Hematopoietic multipotent progenitor cell (in vitro differentiated cells): Measurements from ENCODE around the gene SLC49A3. TPM values are rescaled to one million over a fixed set of nuclear protein-coding genes. Genes with fewer than 3 reads are reported as not detected.
A peak's percentile ranks its signal among the peaks of the same experiment; 100 is the strongest.
"Not testable (repeated sequence)": the region's sequence is repeated elsewhere in the genome, so short reads cannot be mapped to it uniquely, and the experiment has no call there.

Experiments
- DNase-seq, 3 donors: peaks; one replicate each; pipeline ENCODE4 v3.0.0-alpha.2; 2011 to 2015; ENCODE audit warnings: low read depth in 2 of 3, low spot score in 2 of 3
- total RNA-seq: library from RNA; depleted of rRNA; stranded (reverse); fragments of >200 nt; gene quantifications from one replicate; pipeline ENCODE4 v1.2.3, GENCODE V29; 2012

The SLC49A3 gene
- total RNA-seq, 1 donor: 5.9 TPM

DNA sequence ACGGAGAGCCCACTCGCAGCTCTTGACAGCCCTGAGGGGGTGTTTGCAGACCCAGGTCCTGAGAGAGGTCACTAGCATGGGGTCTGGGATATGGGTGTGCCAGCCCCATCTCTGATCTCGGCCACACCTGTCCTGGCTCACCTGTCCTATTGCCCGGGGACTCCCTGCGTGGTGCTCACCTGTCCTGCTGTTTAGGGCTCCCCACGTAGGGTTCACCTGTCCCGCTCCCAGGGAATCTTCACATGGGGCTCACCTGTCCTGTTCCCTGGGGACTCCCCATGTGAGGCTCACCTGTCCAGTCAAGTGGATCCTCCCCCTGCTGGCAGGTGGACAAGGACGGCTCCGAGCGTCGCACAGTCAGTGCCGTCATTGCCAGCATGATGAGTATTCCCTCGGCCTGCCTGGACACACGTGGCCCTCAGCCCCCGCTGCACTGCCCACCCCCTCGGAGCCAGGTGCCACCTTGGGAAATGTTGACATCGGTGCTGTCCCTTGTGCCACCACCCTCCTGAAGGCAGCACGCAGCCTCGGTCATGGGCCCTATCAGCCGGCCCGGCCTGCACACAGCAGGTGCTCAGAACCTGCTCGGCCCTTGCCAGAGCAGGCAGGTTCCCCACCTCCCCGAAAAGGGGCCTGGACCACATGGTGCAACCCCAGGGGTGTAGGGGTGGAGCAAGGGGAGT lies 6.3 kb downstream of the SLC49A3 start:
- DNase-seq: no peak

DNA sequence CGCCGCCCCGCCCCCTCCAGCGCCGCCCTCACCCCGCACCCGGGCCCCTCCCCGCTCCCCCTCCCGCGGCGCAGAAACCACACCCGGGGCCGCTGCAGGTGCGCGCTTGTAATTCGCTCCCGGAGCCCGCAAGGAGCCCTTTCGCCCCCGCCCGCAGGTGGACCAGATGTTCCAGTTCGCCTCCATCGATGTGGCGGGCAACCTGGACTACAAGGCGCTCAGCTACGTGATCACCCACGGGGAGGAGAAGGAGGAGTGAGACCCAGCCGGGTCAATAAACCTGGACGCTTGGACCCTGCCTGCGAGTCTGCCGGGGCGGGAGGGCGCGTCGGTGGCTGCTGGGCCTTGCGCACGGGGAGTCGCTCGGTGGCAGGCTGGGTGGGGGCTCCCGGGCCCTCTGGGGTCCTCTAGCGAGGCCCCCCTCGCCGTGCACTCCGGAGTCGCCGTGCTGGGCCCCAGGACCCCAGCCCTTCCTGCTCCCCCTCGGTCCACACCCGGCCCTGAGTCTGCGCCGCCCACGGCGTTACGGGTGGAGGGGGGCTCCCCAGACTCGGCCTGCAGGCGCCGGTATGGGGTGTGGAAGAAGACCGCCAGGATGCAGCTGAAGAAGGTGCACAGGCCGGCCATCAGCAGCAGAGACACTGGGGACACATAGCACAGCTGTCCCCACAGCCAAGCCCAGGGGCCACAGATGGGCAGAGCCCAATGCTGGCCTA lies 7.1 kb downstream of the SLC49A3 start:
- no peak for DNase-seq

DNA sequence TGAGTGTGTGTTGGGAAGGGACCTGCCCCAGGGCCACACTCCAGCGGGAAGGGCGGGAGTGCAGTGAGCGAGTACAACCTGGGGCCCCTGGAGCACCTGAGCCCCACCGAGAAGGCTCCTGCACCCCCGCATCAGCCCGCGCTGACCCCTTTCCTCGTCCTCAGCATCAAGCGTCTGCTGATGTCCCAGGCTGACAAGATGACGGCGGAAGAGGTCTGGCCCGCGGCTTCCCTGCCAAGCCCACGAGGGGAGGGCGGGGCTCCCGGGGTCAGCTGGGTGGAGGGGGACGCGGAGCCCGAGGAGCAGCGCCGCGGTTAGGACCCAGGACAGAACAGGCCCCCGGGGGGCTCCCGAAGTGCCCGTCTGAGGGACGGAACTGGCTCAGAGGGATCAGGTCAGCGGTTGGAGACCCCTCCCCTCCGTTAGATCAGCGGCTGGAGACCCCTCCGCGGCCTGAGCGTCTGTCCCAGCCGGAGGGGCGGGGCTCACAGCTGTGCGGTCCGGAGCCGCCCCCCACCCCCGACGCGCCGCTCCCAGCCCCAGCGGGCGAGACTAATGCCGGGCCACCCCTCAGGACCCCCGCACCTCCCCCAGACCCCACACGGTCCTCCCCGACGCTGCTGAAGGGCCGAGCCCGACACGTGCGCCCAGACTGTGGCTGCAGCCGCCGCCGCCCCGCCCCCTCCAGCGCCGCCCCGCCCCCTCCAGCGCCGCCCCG lies 7.9 kb downstream of the SLC49A3 start:
- peak in 2 of 3 donors; percentile 70 to 76 for DNase-seq

- DNase-seq: no peak
Measured at GRCh38 chr4:680551-680927, 8.4 kb downstream of the SLC49A3 start.

DNA sequence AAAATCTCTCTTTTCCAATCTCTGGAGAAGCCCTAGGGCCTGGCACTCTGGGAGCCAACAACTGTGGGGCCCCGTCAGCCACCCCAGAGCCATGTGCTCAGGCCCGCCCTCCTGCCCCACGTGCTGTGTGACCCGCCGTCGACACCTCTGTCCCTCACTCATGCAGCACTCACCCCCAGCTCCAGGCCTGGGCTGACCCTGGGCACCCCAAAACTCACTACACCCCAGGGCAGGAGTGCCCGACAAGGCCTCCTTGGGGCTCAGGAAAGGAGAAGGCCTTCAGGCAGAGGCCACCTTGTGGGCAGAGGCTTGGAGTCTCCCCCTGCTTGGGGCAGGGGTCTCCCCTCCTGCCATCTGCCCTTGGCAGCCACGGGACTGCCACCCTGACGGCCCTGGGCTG lies 8.9 kb downstream of the SLC49A3 start:
- no peak for DNase-seq

DNA sequence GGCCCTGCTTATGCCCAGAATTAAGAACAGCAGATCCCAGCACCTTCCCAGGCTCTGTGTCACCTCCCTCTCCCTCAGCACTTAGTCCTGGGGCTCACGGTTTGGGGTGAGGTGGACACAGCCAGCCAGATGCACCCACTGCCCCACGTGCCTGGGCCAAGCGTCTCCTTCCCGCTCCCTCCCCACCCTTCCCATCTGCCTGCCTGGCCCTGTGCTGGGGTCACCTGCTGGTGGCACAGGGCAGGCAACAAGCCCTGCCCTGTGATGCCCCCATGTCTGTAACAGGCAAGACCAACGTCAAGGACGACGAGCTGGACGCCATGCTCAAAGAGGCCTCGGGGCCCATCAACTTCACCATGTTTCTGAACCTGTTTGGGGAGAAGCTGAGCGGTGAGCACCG lies 9.3 kb downstream of the SLC49A3 start:
- no peak for DNase-seq

DNA sequence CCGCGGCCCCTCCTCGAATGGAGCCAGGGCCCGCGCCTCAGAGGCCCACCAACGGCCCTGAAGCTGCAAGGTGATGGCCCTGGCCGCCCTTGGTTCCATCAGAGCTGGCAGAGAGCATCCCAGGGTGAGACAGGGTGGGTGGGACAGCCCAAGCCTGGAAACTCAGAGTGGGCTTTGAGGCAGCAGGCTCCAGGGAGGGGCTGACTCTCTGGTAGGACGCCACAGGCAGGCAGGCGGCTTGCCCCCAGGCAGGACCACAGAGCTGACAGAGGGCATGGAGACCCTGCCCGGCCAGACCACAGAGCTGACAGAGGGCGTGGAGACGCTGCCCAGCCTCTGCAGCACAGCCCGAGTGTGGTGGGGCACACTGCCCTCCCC lies 9.9 kb downstream of the SLC49A3 start:
- DNase-seq: no peak

- no peak for DNase-seq
Measured at GRCh38 chr4:678331-679103, 10.4 kb downstream of the SLC49A3 start.

DNA sequence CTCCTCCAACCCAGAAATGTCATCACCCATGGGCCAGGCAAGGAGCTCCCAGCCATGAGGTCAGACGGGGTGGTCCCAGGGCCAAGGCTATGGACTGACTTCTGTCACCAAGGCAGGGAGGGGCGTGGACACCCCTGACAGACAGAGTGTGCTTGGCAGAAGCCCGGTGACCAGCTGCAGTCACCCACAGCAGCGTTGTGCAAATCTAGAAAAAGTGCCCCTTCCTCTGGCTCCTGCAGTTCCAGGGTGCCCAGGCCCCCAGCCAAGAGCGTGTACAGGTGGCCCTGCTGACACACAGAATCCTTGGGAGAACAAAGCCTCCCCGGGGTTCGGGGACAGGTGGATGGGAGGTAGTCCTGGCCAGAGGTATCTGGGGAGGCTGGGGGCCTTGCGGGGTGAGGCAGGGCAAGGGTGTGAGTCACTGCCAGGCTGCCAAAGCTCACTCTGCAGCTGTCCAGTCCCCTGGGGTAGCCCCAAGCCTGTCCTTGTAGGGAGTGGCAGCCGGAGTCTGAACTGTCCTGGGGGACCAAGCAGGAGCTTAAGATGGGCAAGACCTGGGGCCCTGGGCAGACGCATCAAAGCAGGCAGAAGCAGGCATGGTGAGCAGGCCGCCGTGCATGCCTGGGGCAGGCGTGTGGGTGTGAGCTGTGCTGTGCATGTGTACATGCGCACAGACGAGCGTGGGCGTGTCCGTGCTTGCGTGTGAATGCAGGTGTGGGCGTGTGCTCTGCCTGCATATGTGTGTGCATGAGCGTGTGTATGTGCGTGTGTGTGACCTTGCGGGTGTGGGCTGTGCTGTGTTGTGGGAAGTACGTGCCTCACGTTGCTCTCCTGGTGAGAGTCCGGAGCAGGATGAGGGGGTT lies 11.3 kb downstream of the SLC49A3 start:
- DNase-seq: no peak

DNA sequence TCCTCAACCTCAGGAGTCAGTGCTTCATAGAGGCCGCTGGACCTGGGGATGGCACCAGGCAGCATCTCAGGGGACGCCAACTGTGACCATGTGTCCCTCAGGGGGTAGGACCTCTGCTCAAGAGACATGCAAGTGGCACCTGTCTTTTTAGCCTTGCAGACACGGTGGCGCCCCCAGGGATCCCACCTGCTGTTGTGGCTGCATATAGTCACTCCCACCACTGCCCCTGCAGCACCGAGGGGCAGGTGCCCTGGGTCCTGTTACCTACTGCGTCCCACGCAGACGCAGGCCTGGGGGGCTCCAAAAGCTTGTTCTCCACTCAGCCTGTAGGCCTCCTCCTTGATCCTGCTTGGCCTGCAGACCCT lies 12.1 kb downstream of the SLC49A3 start:
- no peak for DNase-seq

DNA sequence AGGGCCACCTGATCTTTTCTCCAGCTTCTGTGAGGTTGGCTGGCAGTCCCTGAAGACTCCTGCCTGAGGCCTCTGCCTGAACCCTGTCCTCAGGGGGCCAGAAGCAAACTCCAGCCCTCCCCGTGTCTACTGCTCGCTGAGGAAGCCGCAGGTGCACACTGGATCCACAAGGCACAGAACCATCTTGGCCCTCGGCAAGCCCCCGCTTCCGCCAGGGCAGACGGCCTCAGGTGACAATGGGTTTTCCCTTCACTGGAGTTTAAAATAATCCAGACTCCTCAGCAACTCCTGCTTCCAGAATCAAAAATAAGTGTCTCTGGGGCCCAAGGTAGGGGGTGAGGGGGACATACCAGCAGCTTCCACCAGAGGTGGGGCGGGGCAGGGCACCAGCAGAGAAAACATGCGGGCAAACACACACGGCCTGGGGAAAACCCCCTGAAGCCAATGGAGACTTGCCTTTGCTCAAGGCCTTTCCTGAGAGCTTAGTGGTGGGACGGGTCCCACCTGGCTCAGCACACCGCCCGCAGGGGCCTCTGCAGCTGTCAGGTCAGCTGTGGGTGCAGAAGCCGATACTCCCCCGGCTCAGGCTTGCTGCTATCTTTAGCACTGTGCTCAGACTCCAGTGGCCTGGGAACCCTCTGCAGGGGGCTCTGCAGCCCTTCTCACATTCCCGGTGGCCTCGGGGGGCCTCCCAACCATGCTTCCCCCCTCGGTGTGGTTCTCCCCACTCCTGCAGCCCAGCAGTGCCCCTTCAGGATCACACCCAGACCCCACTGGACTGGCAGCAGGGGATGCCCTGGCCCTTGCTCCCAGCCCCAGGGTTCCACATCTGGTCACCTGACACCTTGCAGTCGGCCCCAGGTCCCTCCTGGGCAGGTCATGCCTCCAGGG lies 12.7 kb downstream of the SLC49A3 start:
- no peak for DNase-seq

GRCh38 chr4:675036-675882 lies 13.7 kb downstream of the SLC49A3 start:
- peak in 1 of 3 donors; percentile 42 for DNase-seq

DNA sequence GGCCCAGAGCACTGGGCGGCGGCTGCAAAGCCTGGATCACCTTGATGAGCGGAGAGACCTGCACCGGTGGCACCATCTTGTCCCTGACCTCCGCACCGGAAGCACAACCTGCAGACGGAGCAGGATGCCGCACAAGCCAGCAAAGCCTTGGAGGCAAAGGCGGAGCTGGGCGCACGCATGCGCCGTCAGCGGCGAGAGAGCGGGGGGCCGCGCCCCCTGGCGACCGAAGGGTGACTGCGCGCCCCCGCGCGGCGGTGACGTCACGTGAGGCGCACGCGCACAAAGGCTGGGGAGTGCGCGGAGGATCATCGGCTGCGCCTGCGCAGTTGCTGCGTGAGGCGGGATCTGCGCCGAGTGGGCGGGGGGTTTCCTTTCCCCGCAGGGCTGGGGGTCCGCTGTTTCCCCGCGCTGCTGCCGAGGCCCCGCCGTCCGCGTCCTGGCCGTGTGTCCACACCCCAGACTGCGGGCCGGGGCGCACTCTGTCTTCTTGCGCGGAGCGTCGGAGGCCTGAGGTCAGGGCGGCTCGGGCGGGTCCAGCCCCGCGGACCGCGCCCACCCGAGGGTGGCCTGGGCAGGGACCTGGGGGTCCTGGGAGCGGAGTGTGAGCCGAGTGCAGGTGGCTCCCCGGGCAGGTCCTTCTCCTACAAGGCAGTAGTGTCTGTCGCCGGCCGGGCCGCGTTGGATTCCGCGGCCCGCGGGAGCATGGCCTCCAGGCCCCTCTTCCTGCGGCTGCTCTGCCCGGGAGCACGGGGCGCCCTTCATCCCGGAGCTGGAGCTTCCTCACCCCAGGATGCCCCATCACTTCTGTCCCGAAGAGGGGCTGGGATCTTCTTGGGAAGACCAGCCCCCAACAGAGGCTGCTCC lies 14.5 kb downstream of the SLC49A3 start, which contains the start of the genes ATP5ME and MYL5:
TSS of gene ATP5ME (minus strand) at position 105 of the 864 bp plus-strand sequence. CDS start at position 76, 29 bp downstream.
TSS of gene MYL5 (plus strand) at position 371 of the 864 bp plus-strand sequence. CDS start 3,485 bp downstream, outside the sequence.
- peak; percentile 97 to 100 (median 98) for DNase-seq

DNA sequence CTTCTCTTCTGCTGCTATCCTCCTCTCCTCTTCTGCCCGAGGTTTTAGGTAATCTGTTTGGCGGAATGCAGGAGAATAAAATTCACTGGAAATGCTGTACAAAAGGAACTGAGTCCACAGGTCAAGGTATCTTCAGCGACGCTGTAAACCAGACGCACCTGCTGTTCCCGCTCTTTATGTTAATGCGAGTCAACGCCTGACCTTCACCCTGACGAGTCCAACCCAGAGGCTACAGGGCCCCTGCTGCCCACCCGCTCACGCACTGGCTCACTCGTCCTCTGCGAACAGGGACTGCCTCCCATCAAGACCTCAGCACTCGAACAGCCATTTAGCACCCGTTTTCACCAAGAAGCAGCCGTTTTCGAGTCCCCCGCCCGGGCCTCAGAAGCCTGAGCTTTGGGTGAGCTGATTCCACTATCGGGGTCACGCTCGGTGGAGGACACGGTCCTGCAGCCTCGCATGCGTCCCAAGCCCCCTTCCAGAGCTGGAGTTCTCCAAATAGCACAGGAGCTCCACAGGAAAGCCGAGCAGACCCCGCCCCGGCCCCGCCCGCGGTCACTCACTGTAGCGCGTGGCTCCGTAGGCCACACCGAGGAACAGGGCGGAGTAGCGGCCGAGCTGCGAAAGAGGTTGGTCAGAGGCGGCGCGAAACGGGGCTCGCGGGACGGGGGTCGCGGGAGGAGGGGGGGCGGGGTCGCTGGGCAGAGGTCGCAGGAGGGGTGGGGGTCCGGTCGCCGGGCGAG lies 15.4 kb downstream of the SLC49A3 start:
- DNase-seq: no peak

GRCh38 chr4:671769-672168 lies 17.2 kb downstream of the SLC49A3 start:
- no peak for DNase-seq

DNA sequence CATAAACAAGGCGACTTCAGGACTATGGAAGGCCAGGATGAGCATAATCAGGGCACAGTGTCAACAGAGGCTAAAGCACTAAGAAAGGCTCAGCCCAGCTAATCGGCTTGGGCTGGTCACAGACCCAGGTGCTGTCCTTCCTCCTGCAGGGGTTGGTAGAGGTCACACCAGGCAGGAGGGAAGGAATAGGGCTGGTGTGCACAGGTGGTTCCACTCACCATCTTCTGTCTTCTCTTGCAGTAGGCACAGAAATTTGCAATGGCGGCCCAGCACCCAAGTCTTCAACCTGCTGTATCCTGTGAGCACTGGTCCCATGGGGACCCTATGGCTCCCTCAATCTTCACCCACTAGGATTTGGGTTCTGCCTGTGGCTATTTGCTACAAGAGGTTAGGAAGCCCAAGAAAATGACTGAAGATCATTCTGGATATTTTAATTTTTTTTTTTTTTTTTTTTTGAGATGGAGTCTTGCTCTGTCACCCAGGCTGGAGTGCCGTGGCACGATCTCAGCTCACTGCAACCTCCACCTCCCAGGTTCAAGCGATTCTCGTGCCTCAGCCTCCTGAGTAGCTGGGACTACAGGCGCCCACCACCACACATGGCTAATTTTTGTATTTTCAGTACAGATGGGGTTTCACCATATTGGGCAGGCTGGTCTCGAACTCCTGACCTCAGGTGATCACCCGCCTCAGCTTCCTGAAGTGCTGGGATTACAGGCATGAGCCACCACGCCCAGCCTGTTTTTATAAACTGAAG lies 19.0 kb downstream of the SLC49A3 start:
- not testable (repeated sequence) for DNase-seq
